Measurements from ENCODE around the gene POLE4.
A peak's percentile ranks its signal among the peaks of the same experiment; 100 is the strongest.

Gene POLE4, protein sequence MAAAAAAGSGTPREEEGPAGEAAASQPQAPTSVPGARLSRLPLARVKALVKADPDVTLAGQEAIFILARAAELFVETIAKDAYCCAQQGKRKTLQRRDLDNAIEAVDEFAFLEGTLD

GRCh38 chr2:74958274-74959105 lies at the start of gene POLE4:
Gene POLE4 (plus strand): TSS chr2:74958643. CDS start chr2:74958680, 37 bp downstream.
- peak; percentile 75 for DNase-seq (ENCODE audit: low read depth)

- no peak for DNase-seq (ENCODE audit: low read depth)
These were observed 49.5 kb upstream of the POLE4 start for GRCh38 chr2:74908748-74909444.

- DNase-seq (ENCODE audit: low read depth) = no peak
These were observed 48.2 kb upstream of the POLE4 start for GRCh38 chr2:74910245-74910644.

DNA sequence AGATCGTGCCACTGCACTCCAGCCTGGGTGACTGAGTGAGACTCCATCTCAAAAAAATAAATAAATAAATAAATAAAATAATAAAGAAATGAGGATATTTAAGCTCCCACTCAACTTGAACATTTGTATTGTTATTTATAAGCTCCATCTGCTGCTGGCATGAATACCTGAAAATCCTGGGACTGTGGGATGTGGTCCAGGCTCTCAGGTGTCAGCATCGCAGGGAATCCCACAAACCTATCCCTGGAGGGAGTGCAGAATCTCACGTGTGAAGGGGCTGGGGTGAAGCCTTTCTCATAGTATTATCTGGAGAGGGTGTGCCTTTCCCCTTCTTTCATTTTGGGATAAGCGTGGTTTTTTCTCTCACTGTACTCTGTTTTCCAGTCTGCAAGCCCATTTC lies 47.4 kb upstream of the POLE4 start:
- no peak for DNase-seq (ENCODE audit: low read depth)

GRCh38 chr2:74915743-74916142 lies 42.7 kb upstream of the POLE4 start:
- DNase-seq (ENCODE audit: low read depth) = no peak

DNA sequence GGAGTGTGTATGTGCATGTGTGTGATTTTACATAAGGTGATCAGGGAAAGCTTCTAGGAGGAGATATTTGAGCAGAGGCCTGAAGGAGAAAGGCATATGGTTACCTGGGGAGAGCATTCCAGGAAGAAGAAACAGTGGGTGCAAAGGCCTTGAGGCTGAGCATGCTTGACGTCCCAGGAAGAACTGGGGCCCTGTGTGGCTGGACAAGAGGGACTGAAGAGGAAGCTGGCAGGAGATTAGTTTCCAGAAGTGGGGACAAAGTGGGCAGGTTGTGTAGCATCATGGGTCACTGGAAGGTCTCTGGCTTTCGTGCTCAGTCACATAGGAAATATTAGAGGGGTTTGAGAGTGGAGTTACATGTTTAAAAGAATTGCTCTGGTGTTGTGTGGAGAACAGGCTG lies 42.0 kb upstream of the POLE4 start:
- no peak for DNase-seq (ENCODE audit: low read depth)

GRCh38 chr2:74917702-74918619 lies 40.5 kb upstream of the POLE4 start:
- no peak for DNase-seq (ENCODE audit: low read depth)

GRCh38 chr2:74919827-74920226 lies 38.6 kb upstream of the POLE4 start:
- no peak for DNase-seq (ENCODE audit: low read depth)

- no peak for DNase-seq (ENCODE audit: low read depth)
These were observed 37.2 kb upstream of the POLE4 start for GRCh38 chr2:74921236-74921736.

DNA sequence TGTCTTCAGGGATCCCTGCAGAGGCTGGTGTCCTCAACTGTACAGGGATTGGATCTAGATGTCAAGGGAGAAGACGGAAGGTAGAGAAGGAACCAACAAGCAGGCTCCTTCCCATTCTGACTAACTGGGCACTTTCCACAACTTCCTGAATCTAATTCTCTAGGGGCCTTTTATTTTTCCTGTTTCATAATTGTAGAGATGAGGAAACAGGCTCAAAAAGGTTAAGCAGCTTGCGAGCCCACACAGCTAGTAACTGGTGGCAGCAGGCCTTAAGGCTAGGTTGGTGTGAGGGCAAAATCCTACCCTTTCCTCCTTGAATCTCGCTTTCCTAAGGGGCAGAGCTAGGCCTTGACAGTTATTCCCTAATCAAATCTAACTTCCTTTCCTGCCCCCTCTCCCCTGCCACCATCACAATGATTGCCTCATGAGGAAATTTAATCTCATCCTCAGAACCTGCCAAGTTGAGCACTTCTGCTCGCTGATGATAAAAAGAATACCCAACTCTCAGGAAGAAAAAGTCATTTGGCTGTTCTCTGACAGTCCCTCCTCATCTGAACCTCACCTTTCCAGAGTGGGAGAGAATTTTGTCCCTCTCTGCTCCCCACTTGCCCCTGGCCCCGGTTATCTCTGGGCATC lies 35.7 kb upstream of the POLE4 start:
- no peak for DNase-seq (ENCODE audit: low read depth)

DNA sequence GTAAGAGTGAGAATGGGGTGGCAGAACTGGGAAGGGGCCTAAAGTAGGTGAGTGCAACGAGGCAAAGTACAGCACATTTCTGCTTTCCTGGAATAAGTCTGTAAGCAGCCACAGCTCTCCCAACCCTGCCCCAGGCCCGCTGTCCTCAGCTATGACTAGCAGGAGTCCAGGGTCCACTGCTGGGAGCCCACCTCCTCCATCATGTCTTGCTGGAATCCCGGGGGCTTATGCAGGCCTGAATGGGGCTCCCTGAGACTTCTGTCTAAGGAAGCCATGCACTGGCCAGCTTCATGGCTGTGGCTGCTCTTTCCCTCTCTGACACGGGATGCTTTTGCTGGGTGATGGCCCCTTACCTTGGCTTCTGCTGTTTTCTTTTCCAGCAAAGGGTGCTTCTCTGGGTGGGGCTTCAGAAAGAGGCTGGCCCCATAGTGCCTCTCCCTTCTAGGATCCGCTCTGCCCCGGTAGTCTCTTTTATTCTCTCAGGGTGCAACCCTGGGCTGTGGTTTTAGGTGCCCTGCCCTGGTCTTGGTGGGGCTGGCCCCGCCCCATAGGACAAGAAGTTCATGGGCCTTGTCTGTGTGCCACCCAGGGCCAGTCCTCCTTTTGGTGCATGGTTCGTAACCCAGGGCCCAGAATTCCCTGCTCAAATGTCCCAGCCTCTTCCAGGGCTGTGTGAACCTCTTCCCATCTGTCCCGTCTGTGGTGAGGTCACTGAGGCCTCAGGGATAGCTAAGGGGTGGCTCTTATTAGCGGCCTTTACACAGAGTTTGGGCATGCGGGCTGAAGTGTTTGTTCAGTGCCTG lies 33.8 kb upstream of the POLE4 start:
- DNase-seq (ENCODE audit: low read depth) = no peak

DNA sequence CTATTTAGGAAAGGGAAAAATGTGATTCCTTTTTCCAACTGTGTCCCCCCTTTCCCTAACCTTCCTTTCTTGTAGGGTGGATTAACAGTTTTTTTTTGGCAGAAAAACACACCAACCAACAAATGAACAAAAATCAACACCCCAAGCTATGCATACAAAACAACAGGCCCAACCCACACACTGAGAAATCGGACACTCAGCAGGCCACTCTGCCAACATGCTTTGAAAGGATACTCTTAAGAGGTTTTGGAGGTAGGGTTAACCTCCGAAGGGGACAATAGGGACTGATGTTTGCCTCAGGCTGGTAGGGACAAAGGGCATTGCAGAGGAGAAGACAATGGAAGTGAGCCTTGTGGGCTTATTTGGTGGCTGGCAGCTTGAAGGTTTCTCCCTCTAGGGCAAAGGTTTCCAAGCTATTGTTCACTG lies 33.1 kb upstream of the POLE4 start:
- DNase-seq (ENCODE audit: low read depth) = no peak

GRCh38 chr2:74927621-74928020 lies 30.8 kb upstream of the POLE4 start:
- DNase-seq (ENCODE audit: low read depth) = no peak

GRCh38 chr2:74930811-74931486 lies 27.5 kb upstream of the POLE4 start:
- no peak for DNase-seq (ENCODE audit: low read depth)

GRCh38 chr2:74931940-74932339 lies 26.5 kb upstream of the POLE4 start:
- no peak for DNase-seq (ENCODE audit: low read depth)

GRCh38 chr2:74935975-74936391 lies 22.5 kb upstream of the POLE4 start:
- DNase-seq (ENCODE audit: low read depth) = no peak

GRCh38 chr2:74937221-74937880 lies 21.1 kb upstream of the POLE4 start:
- no peak for DNase-seq (ENCODE audit: low read depth)

DNA sequence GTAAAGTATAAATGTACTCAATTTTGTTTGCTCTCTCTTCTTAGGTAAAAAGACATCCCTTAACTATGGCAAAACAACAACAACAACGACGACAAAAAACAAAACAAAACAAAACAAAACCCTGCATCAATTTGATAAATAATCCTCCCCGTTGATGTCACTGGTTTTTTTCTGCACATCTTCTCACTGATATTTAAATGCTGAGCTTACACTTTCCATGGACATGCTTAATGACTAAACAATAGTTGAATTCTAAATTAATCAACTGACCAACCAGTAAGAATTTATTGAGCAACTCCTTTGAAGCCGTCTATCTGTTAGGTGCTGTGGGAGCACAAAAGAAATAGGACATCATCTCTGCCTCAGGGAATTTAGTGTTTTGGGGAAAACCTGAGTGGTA lies 20.2 kb upstream of the POLE4 start:
- DNase-seq (ENCODE audit: low read depth) = no peak
